GM20000 (cell line): ENCODE measurements around the gene KIF16B.

ENCODE experiments used
- DNase-seq: peaks from one replicate; pipeline ENCODE4 v3.0.0; 2012; ENCODE audit warnings: low spot score
- CTCF ChIP-seq: IDR thresholded peaks from 2 replicates; pipeline ENCODE4 v1.5.1; 2012; ENCODE audit warnings: mild to moderate bottlenecking, control low read depth; ENCODE audit errors: extremely low read depth, missing control alignments

The KIF16B gene

GRCh38 chr20:16313917-16314316, 259.3 kb downstream of the KIF16B start:
- TF ChIP-seq CTCF, result no peak
- no peak for DNase-seq

GRCh38 chr20:16312998-16313397, 260.2 kb downstream of the KIF16B start:
- TF ChIP-seq CTCF, result no peak
- no peak for DNase-seq

GRCh38 chr20:16311756-16312155, 261.5 kb downstream of the KIF16B start:
- no peak for TF ChIP-seq CTCF
- no peak for DNase-seq

- no peak for DNase-seq
- TF ChIP-seq CTCF, result no peak
Measured at GRCh38 chr20:16308754-16309153, 264.5 kb downstream of the KIF16B start.

- DNase-seq, result no peak
Measured at GRCh38 chr20:16302818-16303217, 270.4 kb downstream of the KIF16B start.

GRCh38 chr20:16301986-16302385, 271.3 kb downstream of the KIF16B start:
- DNase-seq, result no peak
- no peak for TF ChIP-seq CTCF

More at GRCh38 chr20:16302818-16303217, 270.4 kb downstream of the KIF16B start:
- no peak for TF ChIP-seq CTCF

GRCh38 chr20:16299897-16300296, 273.4 kb downstream of the KIF16B start:
- TF ChIP-seq CTCF, result no peak
- no peak for DNase-seq
